Brain microvascular endothelial cell (primary cell): ENCODE results near the gene NSUN5.

Source experiments
- DNase-seq: peaks from one replicate; pipeline ENCODE4 v3.0.0-alpha.2; 2020
- H3K27ac ChIP-seq: fragments of 250-450 bp; sonication (Bioruptor Pico); 2 replicates; pipeline ENCODE4 v1.5.1; 2020; ENCODE audit warnings: mild to moderate bottlenecking, moderate library complexity
- H3K27me3 ChIP-seq: fragments of 250-450 bp; sonication (Bioruptor Pico); replicated peaks from 2 replicates; pipeline ENCODE4 v1.5.1; 2020; ENCODE audit warnings: mild to moderate bottlenecking
- H3K36me3 ChIP-seq: fragments of 250-450 bp; sonication (Bioruptor Pico); replicated peaks from 2 replicates; pipeline ENCODE4 v1.5.1; 2020; ENCODE audit warnings: mild to moderate bottlenecking
- H3K4me3 ChIP-seq: 2 replicates; pipeline ENCODE4 v1.5.1; 2011; ENCODE audit warnings: low read depth, mild to moderate bottlenecking, control low read depth, low read length, moderate library complexity
- CTCF ChIP-seq: IDR thresholded peaks from 2 replicates; pipeline ENCODE4 v1.5.1; 2011; ENCODE audit warnings: low read depth, mild to moderate bottlenecking, moderate library complexity, low read length, control low read depth, inconsistent platforms; ENCODE audit errors: missing control alignments
- in situ Hi-C: cut with HindIII; loops from 2 replicates; pipeline ENCODE4 v1.10.0; 2017; ENCODE audit warnings: low sequenced_read_pairs, low pct_ligation_motif_present

The NSUN5 gene

DNA sequence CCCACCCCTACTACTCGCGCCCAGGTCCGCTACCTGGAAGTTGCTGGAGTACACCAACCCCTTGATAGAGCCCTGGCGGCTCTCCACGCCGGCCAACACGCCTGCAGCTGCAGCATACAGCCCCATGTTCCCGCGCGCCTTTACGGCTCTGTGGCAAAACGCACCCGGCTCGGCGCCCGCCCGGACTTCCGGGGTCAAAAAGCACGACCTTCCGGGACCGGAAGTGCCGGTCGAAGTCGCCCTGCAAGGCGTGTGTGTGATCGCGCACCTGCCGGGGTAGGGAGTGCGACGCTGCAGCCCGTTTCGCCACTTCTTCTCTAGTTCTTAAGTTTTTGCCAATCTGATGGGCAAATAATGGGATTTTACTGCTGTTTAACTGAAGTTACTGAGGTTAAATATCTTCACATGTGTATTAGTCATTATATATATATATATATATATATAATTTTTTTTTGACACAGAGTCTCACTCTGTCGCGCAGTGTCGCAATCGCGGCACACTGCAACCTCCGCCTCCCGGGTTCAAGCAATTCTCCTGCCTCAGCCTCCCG, at the start of gene NSUN5:
Gene NSUN5 (minus strand): TSS at position 162 of the 550 bp plus-strand sequence. CDS start 36 bp downstream, at position 126.
- Histone ChIP-seq H3K4me3 (peak within 1 kb of the TSS; percentile 66), H3K27ac (no peak within 1 kb of the TSS), H3K36me3 (no peaks in the 10 kb centered on the region), H3K27me3 (no peaks in the 10 kb centered on the region)
- TF ChIP-seq CTCF: no peak
- in situ Hi-C loops: no loop called here
- DNase-seq: peak; percentile 22

DNA sequence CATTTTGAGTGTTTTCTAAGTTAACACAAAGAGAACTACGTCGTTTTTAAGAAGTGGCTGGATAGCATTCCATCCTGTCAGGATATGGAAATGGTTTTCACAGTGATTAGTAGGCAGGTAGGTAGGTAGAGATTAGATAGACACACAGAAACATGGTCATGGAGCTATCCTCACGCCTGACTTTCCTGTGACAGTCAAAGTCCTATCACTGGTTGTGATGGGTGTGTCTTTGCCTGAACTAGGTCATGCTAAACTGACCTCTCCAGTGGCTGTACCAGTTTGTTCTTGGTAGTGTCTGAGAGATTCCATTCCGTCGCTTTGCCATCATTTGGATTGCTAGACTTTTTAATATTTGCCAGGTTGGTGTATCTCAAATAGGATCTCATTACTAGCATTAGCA, 47.5 kb upstream of the NSUN5 start:
- in situ Hi-C loops: no loop called here
- Histone ChIP-seq H3K4me3 (no peak overlapping the region), H3K27me3 (no peaks in the 10 kb centered on the region), H3K36me3 (no peaks in the 10 kb centered on the region), H3K27ac (no peak overlapping the region)
- no peak for TF ChIP-seq CTCF
- DNase-seq: no peak

DNA sequence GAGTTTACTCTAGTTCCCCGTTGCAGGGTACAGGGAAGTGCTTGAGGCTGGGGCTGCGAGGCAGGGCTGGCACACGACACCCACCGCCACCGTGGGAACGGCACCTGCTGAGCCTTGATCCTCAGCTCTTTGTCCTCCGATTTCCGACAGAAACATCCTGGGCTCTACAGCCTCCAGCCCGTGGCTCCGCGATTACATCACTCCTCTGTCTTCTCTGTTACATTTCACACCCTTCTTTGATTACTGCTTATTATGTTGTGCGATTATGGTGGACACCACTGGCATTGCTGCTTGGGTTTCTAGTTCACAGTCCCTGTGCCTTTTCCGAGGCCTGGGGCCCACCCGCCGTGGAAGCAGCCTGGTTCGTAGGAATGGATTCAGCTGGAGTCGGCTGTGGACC, 46.2 kb upstream of the NSUN5 start:
- in situ Hi-C loops: no loop called here
- no peak for DNase-seq
- TF ChIP-seq CTCF: no peak
- Histone ChIP-seq H3K27me3 (no peaks in the 10 kb centered on the region), H3K27ac (no peak overlapping the region), H3K4me3 (no peak overlapping the region), H3K36me3 (no peaks in the 10 kb centered on the region)

DNA sequence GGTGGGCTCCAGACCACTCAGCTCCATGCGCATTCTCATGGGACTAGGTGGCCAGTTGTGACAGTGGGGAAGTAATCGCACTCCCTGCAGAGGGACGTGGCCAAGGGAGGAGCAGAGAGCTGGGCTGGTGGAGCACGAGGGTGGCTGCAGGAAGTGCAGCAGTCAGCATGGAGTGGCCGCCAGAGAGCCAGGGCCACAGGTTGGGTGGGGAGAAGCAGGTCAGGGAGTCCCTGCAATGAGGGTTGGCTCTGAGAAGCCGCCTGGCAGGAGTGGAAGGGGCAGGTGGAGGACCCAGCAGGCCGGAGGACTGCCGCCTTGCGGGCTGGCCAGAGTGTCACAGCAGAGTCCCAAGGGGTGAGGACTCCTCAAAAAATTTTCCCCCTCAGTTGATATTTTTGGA, 45.6 kb upstream of the NSUN5 start:
- no peak for DNase-seq

GRCh38 chr7:73353243-73353642, 44.6 kb upstream of the NSUN5 start:
- Histone ChIP-seq H3K36me3 (no peaks in the 10 kb centered on the region), H3K4me3 (no peak overlapping the region), H3K27ac (no peak overlapping the region), H3K27me3 (no peaks in the 10 kb centered on the region)
- no peak for DNase-seq
- in situ Hi-C loops: no loop called here
- no peak for TF ChIP-seq CTCF

More for the DNA sequence above, 45.6 kb upstream of the NSUN5 start:
- Histone ChIP-seq H3K27ac (no peak overlapping the region), H3K27me3 (no peaks in the 10 kb centered on the region), H3K4me3 (no peak overlapping the region), H3K36me3 (no peaks in the 10 kb centered on the region)
- no peak for TF ChIP-seq CTCF
- in situ Hi-C loops: no loop called here

GRCh38 chr7:73352784-73353183, 44.2 kb upstream of the NSUN5 start:
- no peak for TF ChIP-seq CTCF
- no peaks in the 10 kb centered on the region for H3K36me3 ChIP-seq
- no peaks in the 10 kb centered on the region for H3K27me3 ChIP-seq
- H3K4me3 ChIP-seq: no peak overlapping the region
- H3K27ac ChIP-seq: no peak overlapping the region
- no peak for DNase-seq
- in situ Hi-C loops: no loop called here
